ENCODE data around the gene NDUFA8. TPM values are rescaled to one million over a fixed set of nuclear protein-coding genes. Genes with fewer than 3 reads are reported as not detected.

NDUFA8 gene
- total and polyA plus RNA-seq, 10 of the 15 experiments (the other 5 are each of a cell fraction or from before 2014, with no cell fraction given), result 44.9 to 159 (median 90.8) TPM

GRCh38 chr9:122143296-122143695 is 16.3 kb downstream of the NDUFA8 start:
- H4K20me1 ChIP-seq (ENCODE audit: control insufficient read depth, insufficient read depth), result no peaks in the 10 kb centered on the region
- ChIA-PET CTCF (interaction anchor here (1.1 to 5.8 kb wide), 4 partner anchors 9 to 18 kb away, joined by 3 to 43 read pairs (median 14); partner anchors contain the start of genes MORN5 and NDUFA8), SMC1A (ENCODE audit: uncharacterized antibody, unreplicated experiment) (no interaction called here), RAD21 (ENCODE audit: unreplicated experiment) (no interaction called here), POLR2A (no interaction called here)
- FAIRE-seq (no peak), ATAC-seq (no peak), DNase-seq (ENCODE audit: low read depth, low spot score) (no peak)
- H3K79me2 ChIP-seq (ENCODE audit: control insufficient read depth, insufficient read depth, low read length), result no peaks in the 10 kb centered on the region
- in situ Hi-C loops (cut with MboI), result no loop called here
- intact Hi-C loops (cut with micrococcal nuclease; ENCODE audit: unreplicated experiment), result no loop called here
- H3K9ac ChIP-seq (ENCODE audit: control insufficient read depth, insufficient read depth, low read length), result no peak overlapping the region
- H3K4me3 ChIP-seq, result no peak overlapping the region
- no peaks in the 10 kb centered on the region for H3K4me1 ChIP-seq (ENCODE audit: control insufficient read depth, insufficient read depth, low read length)
- no peaks in the 10 kb centered on the region for H3K27me3 ChIP-seq (replicated peaks in 1 of 2; ENCODE audit: control insufficient read depth in 2 of 2, insufficient read depth in 2 of 2, low read length in 1 of 2)
- no peak overlapping the region for H3K4me2 ChIP-seq (ENCODE audit: control insufficient read depth, insufficient read depth)
- 85% methylated on average over 1 of the region's 1 CpG for WGBS (ENCODE audit: insufficient coverage, insufficient replicate concordance, low lambda C conversion rate, missing lambda C conversion rate)
- H3K36me3 ChIP-seq (ENCODE audit: control insufficient read depth in 2 of 2, insufficient read depth in 2 of 2, low read length in 1 of 2), result peaks cover 3 to 17% of the 10 kb centered on the region in 2 experiments
- BruUV-seq (replicated peaks), result no TSS peak
- TF ChIP-seq HCFC1 (IDR thresholded peaks at IDR 0.05; ENCODE audit: low read length) (no peak), SKIL (IDR thresholded peaks at IDR 0.05; ENCODE audit: low read depth, poor library complexity, severe bottlenecking) (no peak), CREM (IDR thresholded peaks at IDR 0.05; ENCODE audit: low read depth) (no peak), NFYB (IDR thresholded peaks at IDR 0.05; ENCODE audit: insufficient read depth, low read depth, low read length) (no peak), YY1 (IDR thresholded peaks at IDR 0.05; ENCODE audit: low read depth, low read length) (no peak), BHLHE40 (IDR thresholded peaks at IDR 0.05; ENCODE audit: borderline replicate concordance in 1 of 2, low read depth in 2 of 2, low read length in 1 of 2) (no peak), CHD2 (IDR thresholded peaks at IDR 0.05; ENCODE audit: borderline replicate concordance, low read depth, low read length) (no peak), WRNIP1 (IDR thresholded peaks at IDR 0.05; ENCODE audit: borderline replicate concordance, low read depth, low read length) (no peak), HDGF (IDR thresholded peaks at IDR 0.05) (no peak), KAT2A (conservative IDR thresholded peaks at IDR 0.05; ENCODE audit: control insufficient read depth, low read depth, low read length) (no peak), SPI1 (IDR thresholded peaks at IDR 0.05; ENCODE audit: borderline replicate concordance, insufficient read depth, low read depth, low read length) (no peak), MEF2B (IDR thresholded peaks at IDR 0.05; ENCODE audit: partially characterized antibody, poor library complexity, severe bottlenecking) (no peak), SMAD5 (IDR thresholded peaks at IDR 0.05; ENCODE audit: low read depth) (no peak), ZNF24 (IDR thresholded peaks at IDR 0.05) (no peak), ETV6 (conservative IDR thresholded peaks at IDR 0.05 in 1 of 2, IDR thresholded peaks at IDR 0.05 in 1 of 2; ENCODE audit: borderline replicate concordance in 1 of 2, low read depth in 1 of 2) (no peak), SMC3 (IDR thresholded peaks at IDR 0.05; ENCODE audit: borderline replicate concordance, low read length) (no peak), ZNF217 (IDR thresholded peaks at IDR 0.05) (no peak), CBX5 (IDR thresholded peaks at IDR 0.05; ENCODE audit: low read depth) (no peak), MYB (IDR thresholded peaks at IDR 0.05; ENCODE audit: borderline replicate concordance, low read depth, low read length) (no peak)
- no peaks in the 10 kb centered on the region for H3K9me3 ChIP-seq (replicated peaks; ENCODE audit: control insufficient read depth, insufficient read depth, low read length)
- H3K27ac ChIP-seq (ENCODE audit: control insufficient read depth, insufficient read depth), result no peak overlapping the region
- no peak overlapping the region for H2AFZ ChIP-seq (ENCODE audit: control insufficient read depth, low read depth, low read length)

All from GM12878 (cell line).